Tibial artery (tissue), 4 donors: ENCODE measurements around the gene PGLYRP3.

ENCODE experiments used
- DNase-seq, 2 donors: peaks; one replicate each; pipeline ENCODE4 v3.0.0-alpha.2; 2019
- H3K27ac ChIP-seq, 2 donors: fragments of 200-600 bp; sonication (generic) in 1 of 2; 1 replicate in 1 of 2; 2 replicates in 1 of 2; pipeline ENCODE4 v1.5.1; 2018 to 2019; ENCODE audit warnings: mild to moderate bottlenecking in 1 of 2
- H3K27me3 ChIP-seq, 2 donors: fragments of 200-600 bp; sonication (generic) in 1 of 2; one replicate each; pipeline versions ENCODE4 v1.5.1 to v1.6.0; 2016 to 2019
- H3K36me3 ChIP-seq, 3 donors: fragments of 200-600 bp; sonication (generic) in 2 of 3; one replicate each; pipeline ENCODE4 v1.5.1; 2016 to 2019; ENCODE audit warnings: mild to moderate bottlenecking in 2 of 3
- H3K4me1 ChIP-seq, 4 donors: fragments of 200-600 bp; sonication (generic) in 2 of 4; 1 replicate in 3 of 4; 2 replicates in 1 of 4; pipeline ENCODE4 v1.5.1; 2016 to 2019
- H3K4me3 ChIP-seq, 2 donors: fragments of 200-600 bp; sonication (generic) in 1 of 2; 1 replicate in 1 of 2; 2 replicates in 1 of 2; pipeline ENCODE4 v1.5.1; 2018 to 2019; ENCODE audit warnings: mild to moderate bottlenecking in 2 of 2
- H3K9me3 ChIP-seq, 3 donors: fragments of 200-600 bp; sonication (generic) in 1 of 3; one replicate each; pipeline ENCODE4 v1.5.1; 2016 to 2019
- CTCF ChIP-seq, 2 experiments: fragments of 200-600 bp in 1 of 2; fragments of 450-650 bp in 1 of 2; IDR thresholded peaks; one replicate each; pipeline ENCODE4 v1.5.1; 2017 to 2019; ENCODE audit warnings: antibody characterized with exemption in 2 of 2, mild to moderate bottlenecking in 1 of 2, moderate library complexity in 1 of 2
- intact Hi-C: fragments of 100-400 bp; cut with DNase I; formaldehyde crosslinking; loops from one replicate; pipeline ENCODE4 v1.15.0; 2023; ENCODE audit warnings: low total_unique reads

PGLYRP3 gene

GRCh38 chr1:153310526-153310925 lies 2.2 kb downstream of the PGLYRP3 start:
- Histone ChIP-seq H3K9me3 (no peaks in the 10 kb centered on the region), H3K4me3 (no peak overlapping the region), H3K27ac (no peak overlapping the region), H3K27me3 (peaks cover 0 to 8% of the 10 kb centered on the region in 2 donors), H3K4me1 (no peaks in the 10 kb centered on the region), H3K36me3 (no peaks in the 10 kb centered on the region)
- TF ChIP-seq CTCF (IDR thresholded peaks at IDR 0.05): no peak
- peak in 1 of 2 donors; percentile 44 for DNase-seq
- intact Hi-C loops: no loop called here

GRCh38 chr1:153309441-153309840 lies 3.3 kb downstream of the PGLYRP3 start:
- peak in 1 of 2 donors; percentile 38 for DNase-seq
- intact Hi-C loops: no loop called here
- TF ChIP-seq CTCF (IDR thresholded peaks at IDR 0.05): no peak
- Histone ChIP-seq H3K9me3 (no peaks in the 10 kb centered on the region), H3K36me3 (no peaks in the 10 kb centered on the region), H3K27me3 (peaks cover 0 to 8% of the 10 kb centered on the region in 2 donors), H3K27ac (no peak overlapping the region), H3K4me3 (no peak overlapping the region), H3K4me1 (no peaks in the 10 kb centered on the region)

- no peak for TF ChIP-seq CTCF (IDR thresholded peaks at IDR 0.05)
- Histone ChIP-seq H3K9me3 (no peaks in the 10 kb centered on the region), H3K27me3 (peaks cover 0 to 8% of the 10 kb centered on the region in 2 donors), H3K4me1 (no peaks in the 10 kb centered on the region), H3K27ac (no peak overlapping the region), H3K4me3 (no peak overlapping the region), H3K36me3 (no peaks in the 10 kb centered on the region)
- peak in 1 of 2 donors; percentile 3 for DNase-seq
- intact Hi-C loops: no loop called here
These were observed 4.2 kb downstream of the PGLYRP3 start for GRCh38 chr1:153308540-153308939.

- Histone ChIP-seq H3K27ac (no peak overlapping the region), H3K27me3 (peaks cover 0 to 8% of the 10 kb centered on the region in 2 donors), H3K9me3 (no peaks in the 10 kb centered on the region), H3K4me3 (no peak overlapping the region), H3K36me3 (no peaks in the 10 kb centered on the region), H3K4me1 (no peaks in the 10 kb centered on the region)
- intact Hi-C loops: no loop called here
- no peak for TF ChIP-seq CTCF (IDR thresholded peaks at IDR 0.05)
- peak in 1 of 2 donors; percentile 51 for DNase-seq
These were observed 5.5 kb downstream of the PGLYRP3 start for GRCh38 chr1:153307221-153307600.

- TF ChIP-seq CTCF (IDR thresholded peaks at IDR 0.05): no peak
- Histone ChIP-seq H3K27me3 (peaks cover 0 to 8% of the 10 kb centered on the region in 2 donors), H3K27ac (no peak overlapping the region), H3K36me3 (no peaks in the 10 kb centered on the region), H3K9me3 (no peaks in the 10 kb centered on the region), H3K4me1 (no peaks in the 10 kb centered on the region), H3K4me3 (no peak overlapping the region)
- intact Hi-C loops: no loop called here
- peak in 1 of 2 donors; percentile 10 for DNase-seq
These were observed 6.2 kb downstream of the PGLYRP3 start for GRCh38 chr1:153306303-153307220.
